T-helper 17 cell (primary cell): ENCODE measurements around the gene ARHGEF28. TPM values are rescaled to one million over a fixed set of nuclear protein-coding genes. Genes with fewer than 3 reads are reported as not detected.

ENCODE experiments used
- ATAC-seq: fragments of 150-1000 bp; cut with Tn5 transposase; 2 replicates; pipeline ENCODE4 v1.10.0; 2021; ENCODE audit warnings: mild to moderate bottlenecking, moderate library complexity
- DNase-seq, 3 donors: peaks; one replicate each; pipeline versions ENCODE4 v3.0.0 to v3.0.0-alpha.2; 2020 to 2021
- H3K9me3 ChIP-seq: one replicate; pipeline ENCODE4 v1.7.0; 2013; ENCODE audit warnings: low read length, mild to moderate bottlenecking; ENCODE audit not compliant: control insufficient read depth, poor library complexity, severe bottlenecking
- H3K27ac Mint-ChIP-seq: one replicate; pipeline ENCODE4 v1.8.0; 2022; ENCODE audit warnings: mild to moderate bottlenecking, moderate library complexity, mixed read lengths
- H3K27me3 Mint-ChIP-seq: one replicate; pipeline ENCODE4 v1.8.0; 2022; ENCODE audit warnings: mixed read lengths
- H3K36me3 Mint-ChIP-seq: one replicate; pipeline ENCODE4 v1.8.0; 2022; ENCODE audit warnings: low read depth, mixed read lengths
- H3K4me1 Mint-ChIP-seq: one replicate; pipeline ENCODE4 v1.8.0; 2022; ENCODE audit warnings: mild to moderate bottlenecking, mixed read lengths
- H3K4me3 Mint-ChIP-seq: one replicate; pipeline ENCODE4 v1.8.0; 2022; ENCODE audit warnings: mild to moderate bottlenecking, moderate library complexity, mixed read lengths
- total RNA-seq, 4 donors: library from RNA in 2 of 4; stranded (reverse) in 2 of 4; gene quantifications; one replicate each; pipeline ENCODE4 v1.2.3 and lab custom pipeline; 2022 to 2026

The ARHGEF28 gene
- total RNA-seq, 2 donors from 2014 or later: 0.05 to 0.16 TPM

GRCh38 chr5:73851471-73852181, 225.6 kb downstream of the ARHGEF28 start:
- no peaks in the 10 kb centered on the region for H3K36me3 Mint-ChIP-seq
- no peaks in the 10 kb centered on the region for H3K4me1 Mint-ChIP-seq
- ATAC-seq (no peak), DNase-seq (no peak)
- H3K27ac Mint-ChIP-seq: no peak overlapping the region
- no peak overlapping the region for H3K4me3 Mint-ChIP-seq
- H3K27me3 Mint-ChIP-seq: peaks cover 30% of the 10 kb centered on the region
- H3K9me3 ChIP-seq: no peaks in the 10 kb centered on the region

DNA sequence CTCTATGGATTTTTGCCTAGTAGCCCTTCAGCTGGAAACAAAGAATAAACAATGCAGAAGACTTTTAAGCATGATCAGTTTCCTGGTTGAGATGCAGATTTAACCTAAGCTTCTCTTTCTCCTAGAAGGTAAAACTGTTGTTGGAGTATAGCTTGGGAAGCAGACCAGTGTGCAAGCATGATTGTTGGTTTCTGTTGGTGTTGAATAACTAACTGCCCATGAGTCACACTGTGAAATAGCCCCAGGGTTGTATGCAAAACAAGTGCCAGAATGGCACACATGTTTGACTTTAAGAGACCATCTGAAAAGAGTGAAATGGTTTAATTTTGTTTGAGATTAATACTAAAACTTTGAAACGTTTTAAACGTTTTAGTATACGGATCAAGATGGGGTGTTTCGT, 227.1 kb downstream of the ARHGEF28 start:
- DNase-seq (no peak), ATAC-seq (no peak)
- peaks cover 32% of the 10 kb centered on the region for H3K27me3 Mint-ChIP-seq
- H3K4me1 Mint-ChIP-seq: no peaks in the 10 kb centered on the region
- no peaks in the 10 kb centered on the region for H3K36me3 Mint-ChIP-seq
- H3K9me3 ChIP-seq: no peaks in the 10 kb centered on the region
- H3K27ac Mint-ChIP-seq: no peak overlapping the region
- no peak overlapping the region for H3K4me3 Mint-ChIP-seq

DNA sequence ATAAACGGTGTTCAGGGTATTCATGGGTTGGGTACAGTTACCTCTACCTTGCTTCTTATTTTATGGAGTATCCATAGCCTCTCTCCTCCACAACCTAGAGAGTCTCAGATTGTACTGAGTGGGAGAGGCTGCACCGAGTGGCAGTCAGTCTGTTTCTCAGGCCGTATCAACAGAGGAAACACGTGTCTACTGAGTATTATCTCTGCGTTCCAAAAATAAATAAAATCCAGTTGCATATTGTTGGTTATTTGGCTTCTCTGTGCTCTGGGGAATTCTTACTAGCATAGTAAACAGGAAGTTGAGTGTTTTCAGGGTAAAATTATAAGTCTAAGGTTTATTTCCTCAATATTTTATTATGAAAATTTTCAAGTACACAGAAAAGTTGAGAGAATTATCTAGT, 231.0 kb downstream of the ARHGEF28 start:
- Mint-ChIP-seq H3K36me3 (peaks cover 2% of the 10 kb centered on the region), H3K27ac (no peak overlapping the region), H3K27me3 (peaks cover 49% of the 10 kb centered on the region), H3K4me3 (no peak overlapping the region), H3K4me1 (no peaks in the 10 kb centered on the region)
- ATAC-seq: no peak
- H3K9me3 ChIP-seq: no peaks in the 10 kb centered on the region
- no peak for DNase-seq

DNA sequence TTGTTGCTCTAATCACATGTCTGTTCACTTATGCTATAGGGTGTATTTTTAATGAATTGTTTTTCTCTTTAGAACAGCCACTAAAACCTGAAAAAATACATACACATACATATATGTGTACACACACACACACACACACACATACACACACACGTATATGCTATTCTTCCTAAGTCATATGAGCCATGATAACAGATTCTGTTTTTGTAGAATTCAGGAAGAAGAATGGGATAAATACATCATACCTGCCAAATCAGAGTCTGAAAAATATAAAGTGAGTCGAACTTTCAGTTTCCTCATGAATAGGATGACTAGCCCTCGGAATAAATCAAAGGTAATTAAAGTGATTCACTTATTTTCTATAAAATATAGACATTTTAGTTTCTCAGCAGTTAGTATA, 231.4 kb downstream of the ARHGEF28 start:
- no peak overlapping the region for H3K4me3 Mint-ChIP-seq
- peaks cover 2% of the 10 kb centered on the region for H3K36me3 Mint-ChIP-seq

GRCh38 chr5:73858054-73858453, 232.1 kb downstream of the ARHGEF28 start:
- H3K9me3 ChIP-seq: no peaks in the 10 kb centered on the region
- Mint-ChIP-seq H3K27ac (no peak overlapping the region), H3K4me3 (no peak overlapping the region), H3K27me3 (peaks cover 57% of the 10 kb centered on the region), H3K36me3 (peaks cover 2% of the 10 kb centered on the region), H3K4me1 (no peaks in the 10 kb centered on the region)
- ATAC-seq: no peak
- DNase-seq: no peak

More for the DNA sequence above, 231.4 kb downstream of the ARHGEF28 start:
- no peaks in the 10 kb centered on the region for H3K4me1 Mint-ChIP-seq
- H3K27ac Mint-ChIP-seq: no peak overlapping the region
- ATAC-seq (no peak), DNase-seq (no peak)
- no peaks in the 10 kb centered on the region for H3K9me3 ChIP-seq
- H3K27me3 Mint-ChIP-seq: peaks cover 51% of the 10 kb centered on the region

- no peak for DNase-seq
- H3K9me3 ChIP-seq: no peaks in the 10 kb centered on the region
- ATAC-seq: no peak
- no peak overlapping the region for H3K4me3 Mint-ChIP-seq
- H3K27ac Mint-ChIP-seq: no peak overlapping the region
- H3K4me1 Mint-ChIP-seq: no peaks in the 10 kb centered on the region
- H3K27me3 Mint-ChIP-seq: peaks cover 64% of the 10 kb centered on the region
- H3K36me3 Mint-ChIP-seq: peaks cover 2% of the 10 kb centered on the region
These were observed 232.8 kb downstream of the ARHGEF28 start for GRCh38 chr5:73858776-73859175.

GRCh38 chr5:73859696-73860095, 233.7 kb downstream of the ARHGEF28 start:
- H3K4me3 Mint-ChIP-seq: peak overlapping the region; percentile 19
- no peak overlapping the region for H3K27ac Mint-ChIP-seq
- no peaks in the 10 kb centered on the region for H3K9me3 ChIP-seq
- no peaks in the 10 kb centered on the region for H3K4me1 Mint-ChIP-seq
- DNase-seq: no peak
- peaks cover 66% of the 10 kb centered on the region for H3K27me3 Mint-ChIP-seq
- ATAC-seq: no peak
- H3K36me3 Mint-ChIP-seq: peaks cover 2% of the 10 kb centered on the region

DNA sequence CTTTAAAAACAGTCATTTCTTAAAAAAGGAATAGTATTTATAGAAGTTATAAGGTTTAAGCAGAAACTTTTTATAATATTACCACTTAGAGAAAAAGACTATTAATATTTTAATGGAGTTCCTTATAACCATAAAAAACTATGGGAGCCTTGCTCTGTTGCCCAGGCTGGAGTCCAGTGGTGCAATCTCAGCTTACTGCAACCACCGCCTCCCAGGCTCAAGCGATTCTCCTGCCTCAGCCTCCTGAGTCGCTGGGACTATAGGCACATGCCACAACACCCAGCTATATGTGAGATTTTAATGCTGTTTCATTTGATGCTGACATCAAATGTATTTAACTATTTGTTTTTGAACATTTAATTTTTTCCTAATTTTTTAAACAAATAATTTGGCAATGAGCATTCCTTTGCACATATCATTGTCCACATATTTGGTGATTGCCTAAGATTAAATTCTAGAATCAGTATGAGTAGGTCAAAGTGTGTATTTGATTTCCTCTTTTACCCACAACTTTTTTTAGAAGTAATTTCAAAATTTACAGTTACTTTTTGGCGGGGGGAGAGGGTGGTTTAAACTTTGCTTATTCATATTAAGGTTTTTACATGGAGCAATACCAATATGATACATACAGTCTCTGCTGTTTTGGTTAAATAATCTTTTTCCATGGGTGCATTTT, 235.5 kb downstream of the ARHGEF28 start:
- Mint-ChIP-seq H3K36me3 (peaks cover 2% of the 10 kb centered on the region), H3K4me3 (no peak overlapping the region), H3K27ac (no peak overlapping the region), H3K27me3 (peaks cover 69% of the 10 kb centered on the region), H3K4me1 (no peaks in the 10 kb centered on the region)
- no peak for DNase-seq
- ATAC-seq: no peak
- no peaks in the 10 kb centered on the region for H3K9me3 ChIP-seq

GRCh38 chr5:73862796-73863195, 236.8 kb downstream of the ARHGEF28 start:
- Mint-ChIP-seq H3K27me3 (peaks cover 82% of the 10 kb centered on the region), H3K36me3 (peaks cover 2% of the 10 kb centered on the region), H3K4me1 (no peaks in the 10 kb centered on the region), H3K4me3 (no peak overlapping the region), H3K27ac (no peak overlapping the region)
- DNase-seq (no peak), ATAC-seq (no peak)
- H3K9me3 ChIP-seq: no peaks in the 10 kb centered on the region

DNA sequence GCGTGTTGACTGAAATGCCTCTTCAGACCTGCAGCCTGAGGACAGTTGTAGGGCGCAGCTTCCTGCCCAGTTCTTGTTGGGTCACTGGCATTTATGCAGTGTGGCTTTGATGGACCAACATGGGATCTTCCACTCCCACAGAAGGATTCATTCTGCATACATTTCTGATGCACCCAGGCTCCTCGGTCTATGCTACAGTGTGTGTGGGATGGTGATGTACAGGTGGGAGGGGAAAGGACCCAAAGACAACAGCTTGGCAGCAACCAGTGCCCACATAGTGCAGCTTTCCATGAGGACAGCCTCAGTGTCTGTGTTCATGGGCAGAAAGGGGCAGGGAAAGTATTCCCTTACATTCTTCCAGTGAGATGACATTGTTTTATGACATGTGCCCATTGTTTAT, 237.9 kb downstream of the ARHGEF28 start:
- Mint-ChIP-seq H3K36me3 (peaks cover 2% of the 10 kb centered on the region), H3K4me1 (no peaks in the 10 kb centered on the region), H3K4me3 (no peak overlapping the region), H3K27ac (no peak overlapping the region), H3K27me3 (peaks cover 75% of the 10 kb centered on the region)
- no peak for ATAC-seq
- no peaks in the 10 kb centered on the region for H3K9me3 ChIP-seq
- no peak for DNase-seq

DNA sequence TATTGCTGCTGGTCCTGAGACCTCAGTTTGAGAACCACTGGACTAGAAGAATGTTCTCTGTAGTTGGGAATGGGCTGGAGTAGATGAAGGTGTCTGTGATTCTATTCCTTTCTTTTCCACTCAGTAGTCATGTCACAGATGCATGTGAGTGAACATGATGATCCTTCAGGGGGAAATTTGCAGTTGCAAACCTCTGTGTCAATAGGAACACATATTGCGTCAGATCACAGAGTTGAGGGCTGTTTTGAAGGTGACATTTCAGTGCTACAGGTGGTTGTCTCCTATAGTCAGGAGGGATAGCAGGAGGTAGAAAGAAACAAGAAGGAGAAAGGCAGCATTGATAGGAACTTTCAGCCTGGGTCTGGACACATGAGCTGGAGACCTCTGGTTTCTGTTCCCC, 239.3 kb downstream of the ARHGEF28 start:
- ATAC-seq (no peak), DNase-seq (no peak)
- H3K27me3 Mint-ChIP-seq: peaks cover 61% of the 10 kb centered on the region
- no peaks in the 10 kb centered on the region for H3K4me1 Mint-ChIP-seq
- no peaks in the 10 kb centered on the region for H3K9me3 ChIP-seq
- peaks cover 2% of the 10 kb centered on the region for H3K36me3 Mint-ChIP-seq
- no peak overlapping the region for H3K4me3 Mint-ChIP-seq
- H3K27ac Mint-ChIP-seq: no peak overlapping the region

DNA sequence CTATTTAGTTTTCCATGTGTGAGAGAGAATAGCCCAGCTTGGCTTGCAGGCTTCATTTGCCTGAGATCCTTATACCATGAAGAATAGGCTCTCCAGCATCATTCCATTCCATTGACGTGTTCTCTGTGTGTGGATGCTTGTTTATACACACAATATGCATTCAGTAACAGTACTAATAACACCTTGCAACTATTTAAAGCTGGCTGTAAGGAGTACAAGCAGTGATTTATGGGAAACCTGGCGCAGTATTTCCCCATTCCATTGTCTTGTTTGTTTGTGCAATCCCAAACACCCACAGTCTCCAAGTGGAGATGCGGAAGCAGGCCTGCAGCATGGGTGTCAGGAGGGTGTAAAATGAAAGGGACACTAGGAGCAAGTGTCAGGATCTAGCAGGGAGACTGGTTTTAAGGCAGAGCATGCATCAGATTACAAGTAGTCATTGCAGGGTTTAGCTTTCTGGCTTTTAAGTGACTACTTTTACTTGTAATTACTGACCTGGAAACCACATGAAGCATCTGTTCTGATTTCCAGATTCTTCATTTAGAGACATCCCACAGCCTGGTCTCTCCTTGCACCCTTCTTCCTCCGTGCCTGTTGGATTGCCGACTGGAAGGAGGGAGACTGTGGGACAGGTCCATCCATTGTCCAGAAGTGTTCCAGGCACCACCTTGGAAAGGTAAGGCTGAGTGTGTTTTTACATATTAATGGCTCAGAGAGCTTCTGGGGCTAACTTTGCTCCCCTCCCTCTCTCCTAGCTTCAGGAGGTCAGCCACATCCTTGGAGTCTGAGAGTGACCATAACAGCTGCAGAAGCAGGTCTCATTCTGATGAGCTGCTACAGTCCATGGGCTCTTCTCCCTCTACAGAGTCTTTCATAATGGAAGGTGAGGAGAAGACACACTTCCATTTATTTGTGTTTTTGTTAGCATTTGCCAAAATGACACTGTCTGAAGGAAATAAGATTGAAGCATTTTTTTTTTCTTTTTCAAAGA, 241.6 kb downstream of the ARHGEF28 start:
- peaks cover 46% of the 10 kb centered on the region for H3K27me3 Mint-ChIP-seq
- DNase-seq: no peak
- no peaks in the 10 kb centered on the region for H3K4me1 Mint-ChIP-seq
- no peak overlapping the region for H3K4me3 Mint-ChIP-seq
- no peaks in the 10 kb centered on the region for H3K36me3 Mint-ChIP-seq
- no peak overlapping the region for H3K27ac Mint-ChIP-seq
- ATAC-seq: no peak
- no peaks in the 10 kb centered on the region for H3K9me3 ChIP-seq

DNA sequence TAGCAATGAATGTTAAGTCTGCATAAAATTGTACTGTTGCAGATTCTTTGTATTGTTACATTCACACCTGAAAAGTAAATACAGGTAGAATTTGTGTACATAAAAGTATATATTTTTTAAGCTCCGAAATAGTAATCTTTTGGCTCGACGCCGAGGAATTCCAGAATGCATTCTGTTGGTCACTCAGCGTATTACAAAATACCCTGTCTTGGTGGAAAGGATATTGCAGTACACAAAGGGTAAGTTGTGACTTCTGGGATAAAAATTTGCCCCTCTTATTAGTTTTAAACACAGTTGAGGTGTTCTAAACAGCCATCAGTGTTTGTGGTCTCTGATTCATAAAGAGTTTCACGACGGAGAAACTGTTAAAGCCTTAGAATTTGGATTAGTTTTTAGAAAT, 257.6 kb downstream of the ARHGEF28 start:
- Mint-ChIP-seq H3K36me3 (peaks cover 3% of the 10 kb centered on the region), H3K27me3 (peaks cover 46% of the 10 kb centered on the region), H3K4me3 (no peak overlapping the region), H3K27ac (no peak overlapping the region), H3K4me1 (no peaks in the 10 kb centered on the region)
- H3K9me3 ChIP-seq: no peaks in the 10 kb centered on the region
- DNase-seq (no peak), ATAC-seq (no peak)
